ENCODE measurements around the gene PLCB1.

- TF ChIP-seq EZH2 (IDR thresholded peaks at IDR 0.05; ENCODE audit: insufficient read depth, low read length), result no peak
- TF ChIP-seq, protein P1, sequence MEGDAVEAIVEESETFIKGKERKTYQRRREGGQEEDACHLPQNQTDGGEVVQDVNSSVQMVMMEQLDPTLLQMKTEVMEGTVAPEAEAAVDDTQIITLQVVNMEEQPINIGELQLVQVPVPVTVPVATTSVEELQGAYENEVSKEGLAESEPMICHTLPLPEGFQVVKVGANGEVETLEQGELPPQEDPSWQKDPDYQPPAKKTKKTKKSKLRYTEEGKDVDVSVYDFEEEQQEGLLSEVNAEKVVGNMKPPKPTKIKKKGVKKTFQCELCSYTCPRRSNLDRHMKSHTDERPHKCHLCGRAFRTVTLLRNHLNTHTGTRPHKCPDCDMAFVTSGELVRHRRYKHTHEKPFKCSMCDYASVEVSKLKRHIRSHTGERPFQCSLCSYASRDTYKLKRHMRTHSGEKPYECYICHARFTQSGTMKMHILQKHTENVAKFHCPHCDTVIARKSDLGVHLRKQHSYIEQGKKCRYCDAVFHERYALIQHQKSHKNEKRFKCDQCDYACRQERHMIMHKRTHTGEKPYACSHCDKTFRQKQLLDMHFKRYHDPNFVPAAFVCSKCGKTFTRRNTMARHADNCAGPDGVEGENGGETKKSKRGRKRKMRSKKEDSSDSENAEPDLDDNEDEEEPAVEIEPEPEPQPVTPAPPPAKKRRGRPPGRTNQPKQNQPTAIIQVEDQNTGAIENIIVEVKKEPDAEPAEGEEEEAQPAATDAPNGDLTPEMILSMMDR (IDR thresholded peaks at IDR 0.05; ENCODE audit: insufficient read depth, low read depth, low read length), result no peak
Measured at GRCh38 chr20:8342391-8342790, 210.3 kb downstream of the PLCB1 start.

All from astrocyte (in vitro differentiated cells and primary cell).